Adrenal gland (tissue), 12 donors: ENCODE measurements around the gene ATP6V0E1. TPM values are rescaled to one million over a fixed set of nuclear protein-coding genes. Genes with fewer than 3 reads are reported as not detected.

Source experiments
- DNase-seq, 7 donors: peaks; one replicate each; pipeline ENCODE4 v3.0.0-alpha.2; 2019 to 2020
- H3K27ac ChIP-seq, 5 donors: fragments of 200-600 bp; sonication (generic) in 4 of 5; 1 replicate in 3 of 5; 2 replicates in 2 of 5; pipeline versions ENCODE4 v1.5.1 to v1.8.0; 2016 to 2020; ENCODE audit warnings: mild to moderate bottlenecking in 1 of 5
- H3K27me3 ChIP-seq: fragments of 200-600 bp; 2 replicates; pipeline ENCODE4 v1.8.0; 2021
- H3K36me3 ChIP-seq, 2 donors: fragments of 200-600 bp; replicated peaks in 1 of 2; 1 replicate in 1 of 2; 2 replicates in 1 of 2; pipeline versions ENCODE4 v1.5.1 to v1.8.0; 2018 to 2022
- H3K4me1 ChIP-seq, 2 donors: fragments of 200-600 bp; replicated peaks in 1 of 2; 1 replicate in 1 of 2; 2 replicates in 1 of 2; pipeline versions ENCODE4 v1.5.1 to v1.8.0; 2018 to 2021
- H3K4me3 ChIP-seq, 4 donors: fragments of 200-600 bp; sonication (generic) in 3 of 4; one replicate each; pipeline ENCODE4 v1.5.1; 2016 to 2018
- H3K9me3 ChIP-seq, 3 donors: fragments of 200-600 bp; sonication (generic) in 1 of 3; replicated peaks in 1 of 3; 1 replicate in 2 of 3; 2 replicates in 1 of 3; pipeline versions ENCODE4 v1.5.1 to v1.8.0; 2016 to 2021
- POLR2A ChIP-seq, 2 donors: fragments of 450-650 bp; IDR thresholded peaks; one replicate each; pipeline ENCODE4 v1.6.1; 2017; ENCODE audit warnings: antibody characterized with exemption in 2 of 2, mild to moderate bottlenecking in 2 of 2, moderate library complexity in 1 of 2
- WGBS, 4 donors: extraction: QIAGEN DNeasy Blood & Tissue Kit in 2 of 4; methylation state at CpG; one replicate each; pipeline versions ENCODE4 v1.1.5 to v1.1.7; 2013 to 2017; 5-methylcytosine and 5-hydroxymethylcytosine counted together
- intact Hi-C, 2 donors: fragments of 100-400 bp; cut with DNase I; formaldehyde crosslinking; loops; one replicate each; pipeline versions ENCODE4 v1.14.1 to v1.15.0; 2022 to 2023
- polyA plus RNA-seq, 3 donors: library from polyadenylated mRNA; stranded (reverse); fragments of 200-250 nt in 2 of 3; fragments of 350-450 nt in 1 of 3; fragmentation: Illumina TruSeq in 1 of 3; extraction: RNeasy Lipid Tissue Mini Kit (QIAGEN cat#74804) in 1 of 3; gene quantifications; one replicate each; pipeline ENCODE4 v1.2.3, GENCODE V29; 2013 to 2014
- total RNA-seq, 9 donors: library from RNA; depleted of rRNA in 4 of 9; stranded (reverse); fragments of >200 nt in 4 of 9; fragments of 120-200 nt in 1 of 9; fragmentation: NEBNext Ultra II Directional in 1 of 9; extraction: Animal tissue kit (Norgen Biotek cat#: 25700) in 1 of 9; gene quantifications; one replicate each; pipeline versions ENCODE4 v1.1.0 to v1.2.4, GENCODE V29; 2013 to 2023
- TF ChIP-seq, protein P1 (sequence below), 6 experiments: fragments of 450-650 bp in 4 of 6; fragments of 200-600 bp in 2 of 6; sonication (generic) in 1 of 6; IDR thresholded peaks; 1 replicate in 5 of 6; 2 replicates in 1 of 6; pipeline versions ENCODE4 v1.5.1 to v1.8.0; 2016 to 2021; ENCODE audit warnings: antibody characterized with exemption in 6 of 6, mild to moderate bottlenecking in 2 of 6, moderate library complexity in 1 of 6
- donor health status: healthy with polysubstance abuse.
- donor health status: Bipolar disorder and iron deficiency.
- donor health status: DM: yes; HTN: yes; CAD: no.
- donor health status: DM: no; HTN: no; CAD: no.
- donor health status: DM: no; HTN: no; CAD: no.
- donor health status: DM: yes; HTN: yes; CAD: no.

The ATP6V0E1 gene
- total and polyA plus RNA-seq, 12 donors, result 139 to 413 (median 253) TPM

DNA sequence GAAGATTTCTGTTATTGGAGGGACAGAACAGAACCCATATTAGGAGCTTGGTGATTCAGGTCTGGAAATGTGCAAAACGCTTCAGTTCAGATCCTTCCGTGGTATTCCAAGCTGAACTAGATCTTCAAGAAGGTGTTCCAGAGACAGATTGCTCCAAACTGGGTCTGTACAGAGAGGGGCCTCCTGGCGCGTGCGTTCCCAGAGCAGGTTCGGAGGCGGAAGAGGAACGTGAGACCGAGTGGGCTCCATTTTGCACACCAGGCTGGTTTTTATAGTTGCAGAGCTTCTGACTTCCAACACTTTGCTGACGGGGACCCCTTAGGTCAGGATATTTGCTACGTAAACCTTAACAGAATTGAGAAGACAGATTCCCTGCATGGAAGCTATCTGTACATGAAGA is 41.0 kb upstream of the ATP6V0E1 start:
- 92 to 94% (median 93%) methylated on average over 11 of the region's 11 CpGs for WGBS, 4 donors
- no peak for DNase-seq
- no peaks in the 10 kb centered on the region for H3K9me3 ChIP-seq
- intact Hi-C loops, result loop anchor here in 1 of 2 donors (10.0 kb wide), 1 partner anchor 468 kb away; no protein-coding TSS in a partner anchor
- no peaks in the 10 kb centered on the region for H3K4me1 ChIP-seq
- peaks cover 0 to 57% of the 10 kb centered on the region in 2 donors for H3K36me3 ChIP-seq
- no peak overlapping the region for H3K27ac ChIP-seq
- no peaks in the 10 kb centered on the region for H3K27me3 ChIP-seq
- TF ChIP-seq, protein P1, sequence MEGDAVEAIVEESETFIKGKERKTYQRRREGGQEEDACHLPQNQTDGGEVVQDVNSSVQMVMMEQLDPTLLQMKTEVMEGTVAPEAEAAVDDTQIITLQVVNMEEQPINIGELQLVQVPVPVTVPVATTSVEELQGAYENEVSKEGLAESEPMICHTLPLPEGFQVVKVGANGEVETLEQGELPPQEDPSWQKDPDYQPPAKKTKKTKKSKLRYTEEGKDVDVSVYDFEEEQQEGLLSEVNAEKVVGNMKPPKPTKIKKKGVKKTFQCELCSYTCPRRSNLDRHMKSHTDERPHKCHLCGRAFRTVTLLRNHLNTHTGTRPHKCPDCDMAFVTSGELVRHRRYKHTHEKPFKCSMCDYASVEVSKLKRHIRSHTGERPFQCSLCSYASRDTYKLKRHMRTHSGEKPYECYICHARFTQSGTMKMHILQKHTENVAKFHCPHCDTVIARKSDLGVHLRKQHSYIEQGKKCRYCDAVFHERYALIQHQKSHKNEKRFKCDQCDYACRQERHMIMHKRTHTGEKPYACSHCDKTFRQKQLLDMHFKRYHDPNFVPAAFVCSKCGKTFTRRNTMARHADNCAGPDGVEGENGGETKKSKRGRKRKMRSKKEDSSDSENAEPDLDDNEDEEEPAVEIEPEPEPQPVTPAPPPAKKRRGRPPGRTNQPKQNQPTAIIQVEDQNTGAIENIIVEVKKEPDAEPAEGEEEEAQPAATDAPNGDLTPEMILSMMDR (IDR thresholded peaks at IDR 0.05), result no peak
- TF ChIP-seq POLR2A (IDR thresholded peaks at IDR 0.05), result no peak
- H3K4me3 ChIP-seq, result no peak overlapping the region

GRCh38 chr5:172943283-172943841 is 40.2 kb upstream of the ATP6V0E1 start:
- intact Hi-C loops, result loop anchor here in 1 of 2 donors (10.0 kb wide), 1 partner anchor 469 kb away; no protein-coding TSS in a partner anchor
- Histone ChIP-seq H3K27me3 (no peaks in the 10 kb centered on the region), H3K4me3 (no peak overlapping the region), H3K27ac (no peak overlapping the region), H3K36me3 (peaks cover 0 to 57% of the 10 kb centered on the region in 2 donors), H3K4me1 (no peaks in the 10 kb centered on the region), H3K9me3 (no peaks in the 10 kb centered on the region)
- WGBS, 4 donors, result 62 to 84% (median 75%) methylated on average over 15 to 18 of the region's 18 CpGs
- no peak for TF ChIP-seq POLR2A (IDR thresholded peaks at IDR 0.05)
- TF ChIP-seq, protein P1 (IDR thresholded peaks at IDR 0.05), result no peak
- DNase-seq, result no peak

DNA sequence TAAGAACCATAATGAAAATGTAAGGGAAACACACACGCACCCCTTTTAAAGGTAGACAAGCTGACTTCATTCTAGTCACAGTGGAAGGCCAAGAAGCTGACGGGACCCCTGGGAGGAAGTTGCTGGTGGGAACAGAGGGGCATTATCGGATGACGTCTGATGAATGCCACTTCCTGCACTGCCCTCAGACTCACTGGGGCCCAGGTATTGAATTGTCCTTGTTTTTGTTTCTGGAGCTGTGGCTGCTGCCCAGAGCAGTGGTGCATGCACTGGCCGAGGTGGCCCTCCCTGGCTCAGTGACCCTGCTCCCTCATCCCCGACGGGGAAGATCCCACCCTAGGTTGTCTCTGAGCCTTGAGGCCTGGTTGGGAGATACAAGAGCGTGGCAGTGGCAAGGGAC is 39.7 kb upstream of the ATP6V0E1 start:
- Histone ChIP-seq H3K27me3 (no peaks in the 10 kb centered on the region), H3K9me3 (no peaks in the 10 kb centered on the region), H3K4me3 (no peak overlapping the region), H3K36me3 (peaks cover 0 to 58% of the 10 kb centered on the region in 2 donors), H3K4me1 (no peaks in the 10 kb centered on the region), H3K27ac (no peak overlapping the region)
- 78 to 85% (median 79%) methylated on average over 5 to 8 of the region's 8 CpGs for WGBS, 4 donors
- no peak for DNase-seq
- intact Hi-C loops, result loop anchor here in 1 of 2 donors (10.0 kb wide), 1 partner anchor 469 kb away; no protein-coding TSS in a partner anchor
- TF ChIP-seq, protein P1 (IDR thresholded peaks at IDR 0.05), result no peak
- no peak for TF ChIP-seq POLR2A (IDR thresholded peaks at IDR 0.05)

DNA sequence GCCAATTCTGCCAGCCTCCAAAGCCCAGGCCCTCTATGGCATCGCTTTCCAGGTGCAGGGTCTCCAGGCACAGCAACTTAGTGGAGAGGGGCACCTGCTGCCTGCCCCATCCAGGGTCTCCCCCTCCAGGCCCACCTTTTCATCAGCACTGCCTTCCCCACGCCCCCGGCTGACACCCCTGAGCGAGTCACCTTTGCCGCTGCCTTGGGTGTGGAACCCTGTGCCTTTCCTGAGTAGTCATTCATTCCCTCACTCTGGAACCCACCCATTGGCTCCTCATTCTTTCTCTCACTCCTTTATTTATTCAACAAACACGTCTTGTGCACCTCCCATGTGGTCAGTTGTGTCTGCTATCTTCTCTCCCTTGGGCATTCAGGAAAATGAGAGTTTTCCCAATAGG is 38.8 kb upstream of the ATP6V0E1 start:
- Histone ChIP-seq H3K36me3 (peaks cover 0 to 62% of the 10 kb centered on the region in 2 donors), H3K27ac (no peak overlapping the region), H3K9me3 (no peaks in the 10 kb centered on the region), H3K27me3 (no peaks in the 10 kb centered on the region), H3K4me1 (no peaks in the 10 kb centered on the region), H3K4me3 (no peak overlapping the region)
- no peak for DNase-seq
- 82 to 92% (median 91%) methylated on average over 5 to 6 of the region's 6 CpGs for WGBS, 4 donors
- intact Hi-C loops, result loop anchor here in 1 of 2 donors (10.0 kb wide), 1 partner anchor 470 kb away; no protein-coding TSS in a partner anchor
- TF ChIP-seq, protein P1 (IDR thresholded peaks at IDR 0.05), result no peak
- TF ChIP-seq POLR2A (IDR thresholded peaks at IDR 0.05), result no peak
